ENCODE data around the gene PHF23.

DNA sequence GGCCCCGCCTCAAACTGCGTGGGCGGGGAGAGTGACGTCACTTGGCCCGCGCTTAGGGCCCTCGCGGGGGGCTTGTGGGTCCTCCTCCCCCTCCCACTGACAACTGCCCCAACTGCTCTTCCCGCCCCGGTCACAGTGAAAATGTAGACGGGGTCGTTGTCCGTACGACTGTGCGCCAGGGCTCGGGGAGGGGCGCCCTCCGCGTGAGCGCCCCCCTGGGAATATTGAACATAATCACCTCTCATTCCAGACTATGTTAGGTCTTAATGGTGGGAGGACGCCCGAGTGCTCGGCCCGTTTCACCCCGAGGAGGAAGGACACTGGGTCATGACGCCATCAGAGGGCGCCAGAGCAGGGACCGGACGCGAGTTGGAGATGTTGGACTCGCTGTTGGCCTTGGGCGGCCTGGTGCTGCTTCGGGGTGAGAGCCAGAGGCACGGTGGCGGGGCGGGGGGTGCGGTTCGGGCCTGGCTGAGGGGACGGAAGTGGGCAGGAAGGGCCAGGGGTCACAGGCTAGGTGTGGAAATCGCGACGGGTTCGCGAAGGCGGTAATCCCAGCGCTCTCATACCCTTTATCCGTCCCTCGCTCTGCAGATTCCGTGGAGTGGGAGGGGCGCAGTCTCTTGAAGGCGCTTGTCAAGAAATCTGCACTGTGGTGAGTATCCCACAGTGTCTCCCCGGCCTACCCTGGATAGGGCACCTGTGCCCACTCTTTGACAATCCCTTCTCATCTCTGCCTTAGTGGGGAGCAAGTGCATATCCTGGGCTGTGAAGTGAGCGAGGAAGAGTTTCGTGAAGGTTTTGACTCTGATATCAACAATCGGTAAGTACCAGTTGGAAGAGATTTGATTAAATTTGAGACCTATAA lies 13.2 kb upstream of the PHF23 start, which contains the start of gene ELP5:
- peak; percentile 92 for TF ChIP-seq POLR2A (conservative IDR thresholded peaks at IDR 0.05)
- TF ChIP-seq ESRRA (IDR thresholded peaks at IDR 0.05; ENCODE audit: borderline replicate concordance, low read depth), result peak; percentile 93
- TF ChIP-seq STAG1 (CRISPR knock-in tag; IDR thresholded peaks at IDR 0.05; ENCODE audit: borderline replicate concordance), result no peak
- peak; percentile 96 for TF ChIP-seq ZBTB7A (IDR thresholded peaks at IDR 0.05; ENCODE audit: borderline replicate concordance, control insufficient read depth, low read depth, low read length)
- TF ChIP-seq ETV6 (IDR thresholded peaks at IDR 0.05; ENCODE audit: borderline replicate concordance in 1 of 2, low read depth in 2 of 2, low read length in 1 of 2), result no peak
- no peak for TF ChIP-seq ETV6 (CRISPR knock-in tag; IDR thresholded peaks at IDR 0.05; ENCODE audit: borderline replicate concordance)
- peak in 2 of 3 experiments; percentile 27 to 39; a peak in 4 of 6 replicates for TF ChIP-seq CTCF (IDR thresholded peaks at IDR 0.05 in 2 of 3, conservative IDR thresholded peaks at IDR 0.05 in 1 of 3; ENCODE audit: insufficient read depth in 2 of 3, low read depth in 1 of 3, low read length in 3 of 3)
- TF ChIP-seq TCF7L2 (IDR thresholded peaks at IDR 0.05; ENCODE audit: low read depth, low read length), result no peak
- TF ChIP-seq EP300 (IDR thresholded peaks at IDR 0.05; ENCODE audit: low read length), result 0 out of 2 replicates have a peak, but pooled peaks have one; percentile 1

All from K562 (cell line).